ENCODE data around the gene CALHM6. TPM values are rescaled to one million over a fixed set of nuclear protein-coding genes. Genes with fewer than 3 reads are reported as not detected.

Gene CALHM6
- total RNA-seq, 1 experiment from 2014 or later: not detected

- RAD21 ChIA-PET (ENCODE audit: low non-redundant PET in 1 of 2, low total read pairs in 2 of 2, uncharacterized antibody in 2 of 2, unreplicated experiment in 2 of 2): no interaction called here
- intact Hi-C loops (cut with micrococcal nuclease): loop anchor here (5.0 kb wide), 1 partner anchor 571 kb away; no protein-coding TSS in a partner anchor
- TF ChIP-seq ATF3 (IDR thresholded peaks at IDR 0.05) (0 out of 2 replicates have a peak, but pooled peaks have one; percentile 12), ZNF274 (IDR thresholded peaks at IDR 0.05; ENCODE audit: low read depth, low read length) (no peak), POLR2A (IDR thresholded peaks at IDR 0.05; ENCODE audit: borderline replicate concordance, extremely low read depth, insufficient read depth, insufficient read length) (no peak), ELF1 (IDR thresholded peaks at IDR 0.05; ENCODE audit: borderline replicate concordance, low read depth) (no peak), ZBTB33 (IDR thresholded peaks at IDR 0.05; ENCODE audit: extremely low read depth, insufficient replicate concordance, low read length) (no peak), RAD21 (IDR thresholded peaks at IDR 0.05; ENCODE audit: low read depth) (peak; percentile 56), MAX (IDR thresholded peaks at IDR 0.05) (no peak), EZH2phosphoT487 (IDR thresholded peaks at IDR 0.05; ENCODE audit: borderline replicate concordance) (no peak), JUND (IDR thresholded peaks at IDR 0.05) (peak; percentile 23; the same call in 1 of the 2 replicates), POLR2AphosphoS5 (IDR thresholded peaks at IDR 0.05; ENCODE audit: low read depth, low read length) (no peak), ZFX (IDR thresholded peaks at IDR 0.05) (no peak), CEBPB (IDR thresholded peaks at IDR 0.05; ENCODE audit: low read depth) (peak; percentile 79), FOSL1 (IDR thresholded peaks at IDR 0.05; ENCODE audit: low read depth) (no peak), CBX3 (IDR thresholded peaks at IDR 0.05; ENCODE audit: low read depth) (0 out of 2 replicates have a peak, but pooled peaks have one; percentile 18), TCF7L2 (IDR thresholded peaks at IDR 0.05; ENCODE audit: borderline replicate concordance, extremely low read depth, insufficient read depth, insufficient read length) (no peak), SIN3A (IDR thresholded peaks at IDR 0.05; ENCODE audit: low read depth) (no peak), EGR1 (IDR thresholded peaks at IDR 0.05; ENCODE audit: low read depth) (no peak), SRF (IDR thresholded peaks at IDR 0.05; ENCODE audit: low read depth) (peak; percentile 60), EZH2 (IDR thresholded peaks at IDR 0.05) (no peak), REST (IDR thresholded peaks at IDR 0.05; ENCODE audit: low read depth) (no peak), SP1 (IDR thresholded peaks at IDR 0.05; ENCODE audit: low read depth) (no peak)
These were observed 50.4 kb downstream of the CALHM6 start, which contains the start of gene CALHM5 for GRCh38 chr6:116511424-116512110. TSS of gene CALHM5 (plus strand) at chr6:116511639. CDS start at chr6:116511697, 58 bp downstream.

More at GRCh38 chr6:116511424-116512110, 50.4 kb downstream of the CALHM6 start, which contains the start of gene CALHM5:
- H2AFZ ChIP-seq (ENCODE audit: low read depth, low read length, poor library complexity, severe bottlenecking): peak within 1 kb of the TSS; percentile 97
- DNase-seq (ENCODE audit: low read depth, low spot score) (peak; percentile 58), ATAC-seq (peak; percentile 92)
- H3K36me3 ChIP-seq (ENCODE audit: control insufficient read depth in 1 of 2, insufficient read depth in 2 of 2, low read length in 2 of 2): no peaks in the 10 kb centered on the region
- no peaks in the 10 kb centered on the region for H3K9me3 ChIP-seq (ENCODE audit: control insufficient read depth in 1 of 2, insufficient read depth in 1 of 2, low read depth in 1 of 2, low read length in 2 of 2)
- H3K9me2 ChIP-seq (ENCODE audit: insufficient read depth): no peaks in the 10 kb centered on the region
- no peaks in the 10 kb centered on the region for H3K79me2 ChIP-seq (ENCODE audit: insufficient read depth, low read length)
- POLR2A ChIA-PET: interaction anchor here (1.0 kb wide), 1 partner anchor 12 kb away, joined by 3 read pairs; no protein-coding TSS in a partner anchor
- H4K20me1 ChIP-seq (ENCODE audit: insufficient read depth): no peaks in the 10 kb centered on the region
- peaks cover 0 to 9% of the 10 kb centered on the region in 2 experiments; a peak in 2 of 4 replicates for H3K4me1 ChIP-seq (ENCODE audit: control insufficient read depth in 1 of 2, insufficient read depth in 2 of 2, low read length in 2 of 2)
- H3K4me3 ChIP-seq (replicated peaks in 1 of 2; ENCODE audit: low read depth in 1 of 2, low read length in 2 of 2): no peak within 1 kb of the TSS
- CTCF ChIA-PET: interaction anchor here (0.7 to 2.3 kb wide), 10 partner anchors 11 to 259 kb away, joined by 3 to 15 read pairs (median 4); no protein-coding TSS in a partner anchor
- no peak within 1 kb of the TSS for H3K27ac ChIP-seq (ENCODE audit: low read depth, low read length)
- no peak within 1 kb of the TSS for H3K9ac ChIP-seq (ENCODE audit: low read length)
- H3K27me3 ChIP-seq (ENCODE audit: insufficient read depth, low read length): no peaks in the 10 kb centered on the region
- no TSS peak for BruUV-seq (replicated peaks)
- H3K4me2 ChIP-seq (ENCODE audit: low read length): peak within 1 kb of the TSS; percentile 28
